ENCODE data around the gene PLCL2. TPM values are rescaled to one million over a fixed set of nuclear protein-coding genes. Genes with fewer than 3 reads are reported as not detected.

Gene PLCL2
- total and polyA plus RNA-seq, 12 donors, result 4.5 to 44.0 (median 27.1) TPM

DNA sequence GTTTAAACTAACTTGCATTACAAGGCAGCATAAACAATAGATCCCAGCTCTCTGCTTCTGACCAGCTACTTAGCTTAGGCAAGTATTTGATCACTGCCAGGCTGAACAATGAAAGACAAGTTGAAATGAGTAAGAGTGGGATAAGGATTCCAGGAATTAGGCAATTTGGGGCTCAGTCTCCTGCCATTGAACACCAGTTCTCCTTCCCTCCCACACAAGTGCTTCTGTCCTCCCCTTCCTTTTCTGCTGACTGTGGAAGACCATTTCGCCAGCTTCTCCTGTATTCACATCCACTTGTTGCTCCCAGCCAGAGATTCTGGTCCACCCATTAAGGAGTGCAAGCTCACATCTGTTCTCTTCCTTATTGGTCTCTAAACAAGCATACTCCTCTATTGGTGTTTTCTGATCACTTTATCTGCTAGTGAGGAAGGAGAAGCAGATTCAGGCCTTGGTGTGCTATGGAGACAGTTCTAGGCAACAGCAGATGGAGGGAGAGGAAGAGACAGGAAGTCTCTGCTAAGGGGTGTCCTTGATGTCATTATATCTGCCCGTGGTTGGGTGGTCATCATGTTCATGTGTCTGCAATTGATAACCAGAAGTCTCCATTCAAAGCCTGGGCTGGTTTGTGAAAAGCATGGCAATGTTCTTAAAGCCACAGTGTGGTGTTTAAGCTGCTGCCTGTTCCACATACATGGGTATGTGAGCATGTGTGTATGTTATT is 121.5 kb downstream of the PLCL2 start:
- intact Hi-C loops (cut with DNase I), result no loop called here
- H3K9me3 ChIP-seq (replicated peaks in 1 of 3), result peaks cover 0 to 10% (median 0%) of the 10 kb centered on the region in 3 donors
- DNase-seq, result no peak
- H3K27me3 ChIP-seq, result no peaks in the 10 kb centered on the region
- no peak for TF ChIP-seq POLR2A (IDR thresholded peaks at IDR 0.05)
- TF ChIP-seq, protein P1, sequence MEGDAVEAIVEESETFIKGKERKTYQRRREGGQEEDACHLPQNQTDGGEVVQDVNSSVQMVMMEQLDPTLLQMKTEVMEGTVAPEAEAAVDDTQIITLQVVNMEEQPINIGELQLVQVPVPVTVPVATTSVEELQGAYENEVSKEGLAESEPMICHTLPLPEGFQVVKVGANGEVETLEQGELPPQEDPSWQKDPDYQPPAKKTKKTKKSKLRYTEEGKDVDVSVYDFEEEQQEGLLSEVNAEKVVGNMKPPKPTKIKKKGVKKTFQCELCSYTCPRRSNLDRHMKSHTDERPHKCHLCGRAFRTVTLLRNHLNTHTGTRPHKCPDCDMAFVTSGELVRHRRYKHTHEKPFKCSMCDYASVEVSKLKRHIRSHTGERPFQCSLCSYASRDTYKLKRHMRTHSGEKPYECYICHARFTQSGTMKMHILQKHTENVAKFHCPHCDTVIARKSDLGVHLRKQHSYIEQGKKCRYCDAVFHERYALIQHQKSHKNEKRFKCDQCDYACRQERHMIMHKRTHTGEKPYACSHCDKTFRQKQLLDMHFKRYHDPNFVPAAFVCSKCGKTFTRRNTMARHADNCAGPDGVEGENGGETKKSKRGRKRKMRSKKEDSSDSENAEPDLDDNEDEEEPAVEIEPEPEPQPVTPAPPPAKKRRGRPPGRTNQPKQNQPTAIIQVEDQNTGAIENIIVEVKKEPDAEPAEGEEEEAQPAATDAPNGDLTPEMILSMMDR (IDR thresholded peaks at IDR 0.05), result no peak
- no peak overlapping the region for H3K4me3 ChIP-seq
- no peak overlapping the region for H3K27ac ChIP-seq
- no peaks in the 10 kb centered on the region for H3K36me3 ChIP-seq (replicated peaks in 1 of 2)
- WGBS, 4 donors, result 47 to 57% (median 50%) methylated on average over 2 of the region's 2 CpGs
- peaks cover 0 to 19% of the 10 kb centered on the region in 2 donors for H3K4me1 ChIP-seq (replicated peaks in 1 of 2)

DNA sequence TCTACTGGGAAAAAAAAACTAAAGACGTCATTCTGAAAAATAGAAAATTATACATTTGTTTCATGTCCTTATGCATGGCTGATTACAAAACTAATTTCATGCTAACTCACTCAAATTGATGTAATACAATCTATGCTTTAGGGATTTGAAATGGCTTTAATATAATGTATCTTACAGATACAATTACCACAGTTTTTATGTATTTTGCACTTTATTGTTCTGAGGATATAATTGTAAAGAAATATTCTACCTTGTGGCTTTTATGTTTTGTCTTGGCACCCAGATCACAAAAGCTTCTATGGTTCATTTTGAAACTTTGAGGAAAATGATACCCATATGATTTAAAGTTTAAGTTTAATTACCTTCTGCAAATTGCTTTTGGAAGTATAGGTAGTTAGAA is 122.5 kb downstream of the PLCL2 start:
- intact Hi-C loops (cut with DNase I), result no loop called here

DNA sequence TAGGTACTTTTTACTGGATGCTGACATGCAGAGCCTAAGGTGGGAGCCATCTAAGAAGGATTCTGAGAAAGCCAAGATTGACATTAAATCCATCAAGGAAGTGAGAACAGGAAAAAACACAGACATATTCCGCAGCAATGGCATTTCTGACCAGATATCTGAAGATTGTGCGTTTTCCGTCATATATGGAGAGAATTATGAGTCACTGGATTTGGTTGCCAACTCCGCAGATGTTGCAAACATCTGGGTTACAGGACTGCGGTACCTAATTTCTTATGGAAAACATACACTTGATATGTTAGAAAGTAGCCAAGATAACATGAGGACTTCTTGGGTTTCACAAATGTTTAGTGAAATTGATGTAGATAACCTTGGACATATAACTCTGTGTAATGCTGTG is 125.1 kb downstream of the PLCL2 start:
- Histone ChIP-seq H3K9me3 (replicated peaks in 1 of 3) (no peaks in the 10 kb centered on the region), H3K36me3 (replicated peaks in 1 of 2) (no peaks in the 10 kb centered on the region), H3K4me1 (replicated peaks in 1 of 2) (peaks cover 0 to 30% of the 10 kb centered on the region in 2 donors), H3K4me3 (no peak overlapping the region), H3K27me3 (no peaks in the 10 kb centered on the region), H3K27ac (no peak overlapping the region)
- intact Hi-C loops (cut with DNase I), result no loop called here
- DNase-seq, result no peak
- TF ChIP-seq POLR2A (IDR thresholded peaks at IDR 0.05), result no peak
- TF ChIP-seq, protein P1 (IDR thresholded peaks at IDR 0.05), result no peak
- 88 to 93% (median 89%) methylated on average over 5 of the region's 5 CpGs for WGBS, 4 donors

More for the DNA sequence above, 122.5 kb downstream of the PLCL2 start:
- no peak for DNase-seq
- WGBS, 4 donors, result 94 to 100% (median 96%) methylated on average over 1 of the region's 1 CpG
- Histone ChIP-seq H3K36me3 (replicated peaks in 1 of 2) (no peaks in the 10 kb centered on the region), H3K27me3 (no peaks in the 10 kb centered on the region), H3K27ac (no peak overlapping the region), H3K4me3 (no peak overlapping the region), H3K9me3 (replicated peaks in 1 of 3) (no peaks in the 10 kb centered on the region), H3K4me1 (replicated peaks in 1 of 2) (peaks cover 0 to 19% of the 10 kb centered on the region in 2 donors)
- TF ChIP-seq POLR2A (IDR thresholded peaks at IDR 0.05), result no peak
- TF ChIP-seq, protein P1 (IDR thresholded peaks at IDR 0.05), result no peak

DNA sequence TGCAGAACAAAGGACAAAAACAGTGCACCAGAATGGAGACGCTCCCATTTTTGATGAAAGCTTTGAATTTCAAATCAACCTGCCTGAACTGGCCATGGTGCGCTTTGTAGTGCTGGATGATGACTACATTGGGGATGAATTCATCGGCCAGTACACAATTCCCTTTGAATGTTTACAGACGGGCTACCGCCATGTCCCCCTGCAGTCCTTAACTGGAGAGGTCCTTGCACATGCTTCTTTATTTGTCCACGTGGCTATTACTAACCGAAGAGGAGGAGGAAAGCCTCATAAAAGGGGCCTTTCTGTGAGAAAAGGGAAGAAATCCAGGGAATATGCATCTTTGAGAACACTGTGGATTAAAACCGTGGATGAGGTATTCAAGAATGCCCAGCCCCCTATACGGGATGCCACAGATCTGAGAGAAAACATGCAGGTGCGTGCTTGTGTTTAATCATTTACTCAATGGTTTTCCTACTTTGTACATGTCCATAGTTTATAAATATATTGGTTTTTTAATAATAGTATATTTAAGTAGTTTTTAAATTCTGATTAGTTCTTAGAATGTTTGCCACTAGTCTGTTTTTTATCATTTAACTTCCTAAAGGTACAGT is 127.1 kb downstream of the PLCL2 start:
- peaks cover 0 to 12% of the 10 kb centered on the region in 2 donors for H3K4me1 ChIP-seq (replicated peaks in 1 of 2)
- no peak overlapping the region for H3K27ac ChIP-seq
- H3K4me3 ChIP-seq, result no peak overlapping the region
- H3K36me3 ChIP-seq (replicated peaks in 1 of 2), result no peaks in the 10 kb centered on the region
- no peak for TF ChIP-seq POLR2A (IDR thresholded peaks at IDR 0.05)
- TF ChIP-seq, protein P1 (IDR thresholded peaks at IDR 0.05), result no peak
- no peak for DNase-seq
- no peaks in the 10 kb centered on the region for H3K9me3 ChIP-seq (replicated peaks in 1 of 3)
- WGBS, 4 donors, result 89 to 99% (median 96%) methylated on average over 10 of the region's 10 CpGs
- intact Hi-C loops (cut with DNase I), result no loop called here
- H3K27me3 ChIP-seq, result no peaks in the 10 kb centered on the region
